IPS-15b (cell line): Measurements from ENCODE around the gene TOM1L2.
A peak's percentile ranks its signal among the peaks of the same experiment; 100 is the strongest.

ENCODE experiments used
- H3K27me3 ChIP-seq: one replicate; pipeline ENCODE4 v1.6.1; 2013; ENCODE audit warnings: low read length; ENCODE audit not compliant: control insufficient read depth, insufficient read depth
- H3K36me3 ChIP-seq: one replicate; pipeline ENCODE4 v1.6.1; 2013; ENCODE audit warnings: low read length; ENCODE audit not compliant: control insufficient read depth, insufficient read depth
- H3K4me1 ChIP-seq: one replicate; pipeline ENCODE4 v1.6.1; 2013; ENCODE audit warnings: mild to moderate bottlenecking, low read length; ENCODE audit not compliant: control insufficient read depth, insufficient read depth
- H3K4me3 ChIP-seq: one replicate; pipeline ENCODE4 v1.5.1; 2013; ENCODE audit warnings: low read depth, low read length
- H3K9ac ChIP-seq: one replicate; pipeline ENCODE4 v1.6.1; 2013; ENCODE audit warnings: low read depth, mild to moderate bottlenecking, low read length
- H3K9me3 ChIP-seq: one replicate; pipeline ENCODE4 v1.6.1; 2013; ENCODE audit warnings: mild to moderate bottlenecking, low read length; ENCODE audit not compliant: control insufficient read depth, insufficient read depth

The TOM1L2 gene

DNA sequence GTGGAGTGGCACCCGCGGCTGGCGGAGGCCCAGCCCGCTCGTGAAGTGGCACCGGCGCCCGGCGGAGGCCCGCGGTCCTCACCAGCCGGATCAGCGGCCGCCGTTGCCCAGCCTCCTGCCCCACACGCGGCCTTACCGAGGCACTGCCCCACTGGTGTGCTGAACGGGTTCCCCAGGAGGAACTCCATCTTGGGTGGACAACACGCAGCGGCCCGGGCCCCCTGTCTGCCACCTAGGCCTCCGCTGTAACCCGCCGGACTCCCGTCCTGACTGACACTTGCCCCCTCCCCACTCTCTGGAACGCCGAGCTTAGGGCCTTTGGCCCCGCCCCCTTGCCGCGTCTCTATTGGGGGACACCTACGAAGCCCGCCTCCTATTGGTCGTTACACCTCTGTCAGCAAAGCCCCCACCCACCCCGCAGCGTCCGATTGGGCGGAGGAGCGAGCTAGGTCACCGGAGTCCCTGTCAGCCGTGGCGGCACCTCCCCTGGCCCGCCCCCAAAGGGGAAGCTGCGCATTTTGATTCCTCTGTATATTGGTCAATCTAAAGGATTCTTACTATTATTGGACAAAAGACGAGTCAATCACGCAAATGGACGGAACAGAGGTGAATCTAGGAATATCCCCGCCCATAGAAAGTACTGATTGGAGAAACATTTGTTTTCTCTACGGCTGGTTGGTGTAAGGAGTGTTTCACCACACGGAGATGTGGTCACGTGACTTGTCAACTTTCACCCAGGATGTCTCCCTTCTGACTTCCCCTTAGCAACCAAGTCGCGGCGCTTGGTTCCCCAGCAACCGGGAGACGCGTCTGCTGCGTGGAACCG, at the start of gene TOM1L2, which contains the start of gene DRC3:
TSS of gene TOM1L2 (minus strand) at position 275 of the 826 bp plus-strand sequence. CDS start at position 188, 87 bp downstream.
TSS of gene DRC3 (plus strand) at position 737 of the 826 bp plus-strand sequence. CDS start 4,737 bp downstream, outside the sequence.
- peak within 1 kb of the TSS; percentile 84 for H3K4me3 ChIP-seq
- H3K9ac ChIP-seq, result no peak within 1 kb of the TSS
- no peaks in the 10 kb centered on the region for H3K9me3 ChIP-seq
- H3K4me1 ChIP-seq, result peaks cover 2% of the 10 kb centered on the region
- H3K27me3 ChIP-seq, result no peaks in the 10 kb centered on the region
- H3K36me3 ChIP-seq, result no peaks in the 10 kb centered on the region

DNA sequence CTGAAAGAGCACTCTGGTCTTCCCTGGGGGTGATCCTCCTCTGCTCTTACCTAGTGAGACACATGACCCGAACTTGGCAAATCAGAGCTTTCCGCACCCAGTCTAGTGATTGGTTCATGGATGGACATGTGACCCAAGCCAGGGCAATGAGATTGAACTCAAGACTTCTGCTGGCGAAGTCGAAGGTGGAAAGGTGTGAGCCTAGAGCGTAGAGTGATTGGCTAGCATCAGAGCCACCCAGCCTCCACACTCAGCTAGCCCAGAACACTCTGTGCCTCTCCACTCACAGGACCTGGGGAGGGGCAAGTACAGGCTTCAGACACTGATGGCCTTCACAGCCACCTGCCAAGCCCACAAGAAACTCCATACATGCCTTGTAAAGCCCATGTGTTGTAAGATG, 49.2 kb upstream of the TOM1L2 start:
- no peaks in the 10 kb centered on the region for H3K4me1 ChIP-seq

DNA sequence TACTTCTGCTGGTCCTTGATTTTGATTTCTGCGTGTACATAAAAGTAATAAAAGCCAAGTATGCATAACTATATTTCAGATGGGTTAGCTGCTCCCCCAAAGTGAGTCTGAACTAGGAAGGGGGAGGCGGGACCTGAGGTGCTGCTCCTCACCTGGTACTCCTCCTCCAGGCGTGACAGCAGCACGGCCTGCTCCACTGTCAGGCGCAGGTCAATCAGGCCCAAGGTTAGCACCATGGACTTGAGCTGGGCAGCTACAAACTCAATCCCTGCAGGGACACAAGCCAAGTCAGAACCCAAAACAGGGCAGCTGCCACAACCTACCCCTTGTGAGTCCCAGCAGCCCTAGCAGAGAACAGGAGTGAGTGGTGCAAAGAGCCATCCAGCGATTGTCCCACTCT, 48.8 kb upstream of the TOM1L2 start:
- H3K27me3 ChIP-seq, result no peaks in the 10 kb centered on the region
- H3K36me3 ChIP-seq, result peaks cover 4% of the 10 kb centered on the region
- H3K9ac ChIP-seq, result no peak overlapping the region
- no peaks in the 10 kb centered on the region for H3K9me3 ChIP-seq
- H3K4me3 ChIP-seq, result no peak overlapping the region
- H3K4me1 ChIP-seq, result no peaks in the 10 kb centered on the region

More for the DNA sequence above, 49.2 kb upstream of the TOM1L2 start:
- peaks cover 4% of the 10 kb centered on the region for H3K36me3 ChIP-seq
- H3K9ac ChIP-seq, result no peak overlapping the region
- no peaks in the 10 kb centered on the region for H3K9me3 ChIP-seq
- H3K4me3 ChIP-seq, result no peak overlapping the region
- H3K27me3 ChIP-seq, result no peaks in the 10 kb centered on the region

DNA sequence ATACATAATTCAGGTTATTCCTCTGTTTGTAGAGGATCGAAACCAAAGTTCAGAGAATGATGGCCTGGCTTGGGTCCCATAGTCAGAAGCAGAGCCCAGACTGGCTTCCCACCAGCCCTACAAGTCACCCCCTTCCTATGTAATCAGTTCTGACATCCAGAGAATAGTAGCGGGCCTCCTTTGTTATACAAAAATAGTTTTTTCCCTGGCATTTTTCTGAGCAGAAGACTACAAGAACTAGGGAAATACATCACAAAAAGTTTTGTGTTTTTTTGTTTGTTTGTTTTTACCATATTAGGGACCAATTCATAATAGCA, 47.6 kb upstream of the TOM1L2 start:
- Histone ChIP-seq H3K27me3 (no peaks in the 10 kb centered on the region), H3K9ac (no peak overlapping the region), H3K36me3 (peaks cover 4% of the 10 kb centered on the region), H3K4me1 (no peaks in the 10 kb centered on the region), H3K9me3 (no peaks in the 10 kb centered on the region), H3K4me3 (no peak overlapping the region)

DNA sequence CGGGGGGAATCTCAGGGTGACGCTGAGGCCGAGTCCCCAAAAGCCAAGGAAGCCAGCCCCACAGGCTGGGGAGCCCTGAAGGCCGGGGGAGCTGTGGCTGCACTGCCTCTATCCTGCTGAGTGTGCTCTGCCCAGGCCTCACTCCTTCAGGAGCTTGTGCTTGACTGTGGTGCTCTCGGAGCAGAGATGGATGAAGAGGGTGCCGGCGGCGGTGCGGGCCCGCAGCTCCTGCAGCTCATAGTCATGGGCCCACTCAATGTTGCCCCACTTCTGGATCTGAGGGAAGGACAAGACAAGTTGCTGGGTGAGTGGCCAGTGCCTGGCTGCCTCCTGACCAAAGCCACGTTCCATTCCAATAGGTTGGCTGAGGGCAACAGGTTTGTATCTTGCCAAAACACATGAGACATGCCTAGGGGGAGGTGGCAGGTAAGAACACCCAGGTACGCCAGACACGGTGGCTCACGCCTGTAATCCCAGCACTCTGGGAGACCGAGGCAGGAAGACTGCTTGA, 46.3 kb upstream of the TOM1L2 start:
- Histone ChIP-seq H3K4me3 (no peak overlapping the region), H3K9me3 (no peaks in the 10 kb centered on the region), H3K27me3 (no peaks in the 10 kb centered on the region), H3K36me3 (peaks cover 4% of the 10 kb centered on the region), H3K9ac (no peak overlapping the region), H3K4me1 (no peaks in the 10 kb centered on the region)

DNA sequence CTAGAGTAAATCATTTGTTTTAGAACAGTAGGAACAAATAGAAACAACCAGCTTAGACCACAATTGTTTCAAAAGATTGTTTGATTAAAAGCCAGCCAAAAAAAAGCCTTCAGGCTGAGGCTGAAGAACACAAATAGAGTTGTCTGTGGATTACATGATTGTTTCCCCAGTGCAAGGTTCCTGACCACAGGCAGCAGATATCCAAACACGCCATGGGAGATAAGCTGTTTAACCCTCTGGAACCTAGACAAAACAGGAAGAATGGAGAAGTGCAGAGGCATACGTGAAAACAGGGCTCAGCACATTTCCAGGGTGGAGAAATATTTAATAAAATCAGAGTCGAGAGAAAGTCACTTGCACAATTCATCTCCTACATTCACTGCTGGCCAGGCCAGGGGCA, 45.8 kb upstream of the TOM1L2 start:
- no peak overlapping the region for H3K9ac ChIP-seq
- no peaks in the 10 kb centered on the region for H3K4me1 ChIP-seq
- no peak overlapping the region for H3K4me3 ChIP-seq
- peaks cover 4% of the 10 kb centered on the region for H3K36me3 ChIP-seq
- H3K27me3 ChIP-seq, result no peaks in the 10 kb centered on the region
- H3K9me3 ChIP-seq, result no peaks in the 10 kb centered on the region

DNA sequence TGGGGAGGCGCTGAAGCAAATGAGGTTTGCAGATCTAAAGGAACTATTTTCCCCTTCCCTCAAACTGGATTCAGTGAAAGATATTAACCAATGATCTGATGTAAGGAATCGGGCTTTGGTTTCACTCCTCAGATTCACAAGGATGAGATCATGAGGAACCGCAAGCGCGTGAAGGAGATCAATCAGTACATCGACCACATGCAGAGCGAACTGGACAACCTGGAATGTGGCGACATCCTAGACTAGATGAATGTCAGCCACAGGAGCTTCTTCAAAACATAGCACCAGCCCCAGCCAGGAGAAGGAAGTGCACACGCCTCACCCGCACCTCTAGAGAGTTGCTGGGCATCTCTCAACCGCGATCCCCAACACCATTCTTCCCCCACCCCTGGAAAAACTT, 44.2 kb upstream of the TOM1L2 start:
- Histone ChIP-seq H3K4me3 (no peak overlapping the region), H3K27me3 (no peaks in the 10 kb centered on the region), H3K9ac (no peak overlapping the region), H3K4me1 (no peaks in the 10 kb centered on the region), H3K36me3 (peaks cover 3% of the 10 kb centered on the region), H3K9me3 (no peaks in the 10 kb centered on the region)

DNA sequence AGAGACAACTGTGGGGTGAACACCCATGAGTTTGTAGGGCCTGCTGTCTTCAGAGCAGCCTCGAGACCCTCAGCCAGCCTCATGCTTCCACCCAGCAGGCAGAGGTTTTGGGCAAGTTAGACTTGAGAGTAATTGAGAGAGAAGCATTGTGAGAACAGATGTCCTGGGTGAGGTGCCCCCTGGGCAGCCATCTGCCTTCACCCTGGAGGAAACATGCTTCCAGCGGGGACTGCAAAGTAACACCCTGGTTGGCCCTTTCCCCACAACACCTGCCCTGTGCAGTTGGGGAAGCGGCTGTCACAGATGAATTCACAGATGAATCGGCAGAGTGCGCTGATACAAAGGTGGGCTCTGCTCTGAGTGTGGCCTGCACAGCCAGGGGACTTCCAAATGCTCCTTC, 43.4 kb upstream of the TOM1L2 start:
- Histone ChIP-seq H3K9ac (no peak overlapping the region), H3K9me3 (no peaks in the 10 kb centered on the region), H3K4me1 (no peaks in the 10 kb centered on the region), H3K36me3 (no peaks in the 10 kb centered on the region), H3K4me3 (no peak overlapping the region), H3K27me3 (no peaks in the 10 kb centered on the region)

DNA sequence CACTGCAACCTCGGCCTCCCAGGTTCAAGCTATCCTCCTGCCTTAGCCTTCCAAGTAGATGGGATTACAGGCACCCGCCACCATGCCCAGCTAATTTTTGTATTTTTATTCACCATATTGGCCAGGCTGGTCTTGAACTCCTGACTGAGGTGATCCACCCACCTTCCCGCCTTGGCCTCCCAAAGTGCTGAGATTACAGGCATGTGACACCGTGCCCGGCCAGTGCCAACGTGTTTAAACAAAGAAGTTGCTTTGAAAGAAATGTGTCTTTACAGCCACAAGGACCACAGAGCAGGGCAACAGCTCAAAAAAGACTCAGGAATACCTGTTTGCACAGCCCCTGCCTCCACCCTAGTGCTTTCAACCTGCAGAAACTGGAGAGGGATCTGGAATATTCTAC, 41.8 kb upstream of the TOM1L2 start:
- Histone ChIP-seq H3K27me3 (no peaks in the 10 kb centered on the region), H3K9ac (no peak overlapping the region), H3K36me3 (no peaks in the 10 kb centered on the region), H3K4me1 (no peaks in the 10 kb centered on the region), H3K4me3 (no peak overlapping the region), H3K9me3 (no peaks in the 10 kb centered on the region)

DNA sequence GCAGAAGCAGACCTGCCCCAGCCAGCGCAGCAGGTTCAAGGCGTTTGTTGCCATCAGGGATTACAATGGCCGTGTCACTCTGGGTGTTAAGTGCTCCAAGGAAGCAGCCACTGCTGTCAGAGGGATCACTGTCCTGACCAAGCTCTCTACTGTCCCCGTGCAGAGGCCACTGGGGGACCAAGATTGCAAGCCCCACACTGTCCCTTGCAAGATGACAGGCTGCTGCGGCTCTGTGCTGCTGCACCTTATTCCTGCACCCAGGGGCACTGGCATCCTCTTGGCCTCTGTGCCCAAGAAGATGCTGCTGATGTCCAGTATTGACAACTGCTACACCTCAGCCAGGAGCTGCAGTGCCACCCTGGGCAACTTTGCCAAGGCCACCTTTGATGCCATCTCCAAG, 39.1 kb upstream of the TOM1L2 start:
- no peak overlapping the region for H3K9ac ChIP-seq
- no peaks in the 10 kb centered on the region for H3K27me3 ChIP-seq
- H3K36me3 ChIP-seq, result no peaks in the 10 kb centered on the region
- H3K9me3 ChIP-seq, result no peaks in the 10 kb centered on the region
- no peak overlapping the region for H3K4me3 ChIP-seq
- no peaks in the 10 kb centered on the region for H3K4me1 ChIP-seq

DNA sequence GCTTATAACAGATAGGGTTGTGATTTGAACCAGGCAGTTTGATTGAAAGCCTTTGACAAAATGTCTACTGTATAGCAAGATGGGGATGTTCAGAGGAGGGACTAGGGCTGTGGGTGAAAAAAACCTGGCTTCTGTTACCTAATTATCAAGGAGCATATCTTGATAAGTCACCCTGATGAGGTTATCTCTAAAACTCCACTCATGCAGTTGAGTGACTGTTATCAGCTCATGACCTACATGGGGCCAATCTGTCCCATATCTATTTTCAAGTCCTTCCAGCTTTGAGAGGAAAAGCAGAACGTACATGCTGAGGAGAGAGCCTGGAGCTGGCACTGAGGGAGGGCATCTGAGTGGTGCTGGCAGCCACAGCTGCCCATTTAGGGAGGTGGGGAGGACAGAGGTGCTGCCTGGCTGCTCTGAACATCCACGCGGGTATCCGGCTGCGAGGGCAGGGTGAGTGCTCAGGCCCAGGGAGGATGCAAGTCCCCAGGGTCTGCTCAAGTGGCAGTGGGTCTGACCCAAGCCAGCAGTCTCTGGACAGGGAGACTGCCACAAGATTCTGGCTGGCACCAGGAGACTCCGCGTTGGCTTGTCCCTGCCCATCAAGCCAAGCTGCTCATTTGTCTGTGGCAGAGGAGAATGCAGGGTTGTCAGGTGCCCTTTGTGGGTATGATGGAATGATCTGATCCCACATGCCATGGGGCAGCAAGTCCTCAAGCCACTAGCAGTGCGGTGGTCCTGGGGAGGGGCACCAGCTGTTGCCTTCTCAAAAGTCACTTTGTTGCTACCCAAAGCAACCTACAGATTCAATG, 37.6 kb upstream of the TOM1L2 start:
- Histone ChIP-seq H3K27me3 (no peaks in the 10 kb centered on the region), H3K9ac (no peak overlapping the region), H3K9me3 (no peaks in the 10 kb centered on the region), H3K36me3 (no peaks in the 10 kb centered on the region), H3K4me3 (no peak overlapping the region), H3K4me1 (no peaks in the 10 kb centered on the region)
